A549 (cell line): ENCODE results near the gene C1orf53. TPM values are rescaled to one million over a fixed set of nuclear protein-coding genes. Genes with fewer than 3 reads are reported as not detected.

Source experiments
- ATAC-seq, 2 experiments: fragments of 200-7000 bp in 1 of 2; fragments of >200 bp in 1 of 2; cut with Nextera tagmentation in 1 of 2; cut with Tn5 transposase in 1 of 2; 3 replicates each; pipeline versions ENCODE4 v1.8.0 to v1.9.1; 2018 to 2020; ENCODE audit warnings: mild to moderate bottlenecking in 1 of 2, moderate library complexity in 1 of 2
- CTCF ChIA-PET: fragments of 300-600 bp; sonication (Branson Sonifier 250); formaldehyde crosslinking; extraction: SDS; loops from one replicate; lab custom pipeline; 2021; ENCODE audit warnings: antibody characterized with exemption, inconsistent platforms; lab: Yijun Ruan, JAX
- POLR2A ChIA-PET: fragments of 350-600 bp; formaldehyde crosslinking; extraction: SDS; loops from one replicate; lab custom pipeline; 2021; ENCODE audit warnings: antibody characterized with exemption, inconsistent platforms; lab: Yijun Ruan, JAX
- DNase-seq, 2 experiments: peaks; one replicate each; pipeline versions ENCODE4 v3.0.0 to v3.0.0-alpha.2; 2011 to 2016; ENCODE audit warnings: low read depth in 1 of 2, low spot score in 1 of 2
- FAIRE-seq: peaks from 2 replicates; lab custom pipeline; 2011; peaks lifted over from hg19 to GRCh38; lab: Jason Lieb, UNC
- H3K27ac ChIP-seq, 2 experiments: fragments of >200 bp; sonication (Bioruptor Twin); formaldehyde crosslinking; 3 replicates each; pipeline ENCODE4 v1.5.1; 2016 to 2017
- H3K4me1 ChIP-seq: fragments of >200 bp; sonication (Bioruptor Twin); formaldehyde crosslinking; 3 replicates; pipeline ENCODE4 v1.6.1; 2016
- H3K4me2 ChIP-seq: fragments of >200 bp; sonication (Bioruptor Twin); formaldehyde crosslinking; 3 replicates; pipeline ENCODE4 v1.6.1; 2016
- H3K4me3 ChIP-seq: fragments of >200 bp; sonication (Bioruptor Twin); formaldehyde crosslinking; 3 replicates; pipeline ENCODE4 v1.5.1; 2016
- H3K9me3 ChIP-seq: fragments of >200 bp; sonication (Bioruptor Twin); formaldehyde crosslinking; 3 replicates; pipeline ENCODE4 v1.6.1; 2016
- ATOH8 ChIP-seq: fragments of 250-450 bp; sonication (Bioruptor Pico); IDR thresholded peaks from 2 replicates; pipeline ENCODE4 v1.5.0; 2020; ENCODE audit warnings: low read depth, mild to moderate bottlenecking, moderate library complexity
- CEBPB ChIP-seq, 2 experiments: fragments of >200 bp in 1 of 2; sonication (Bioruptor Twin) in 1 of 2; formaldehyde crosslinking in 1 of 2; IDR thresholded peaks; 2 replicates each; pipeline ENCODE4 v1.6.1; 2012 to 2016
- CHD2 ChIP-seq: fragments of 150-350 bp; IDR thresholded peaks from 2 replicates; pipeline ENCODE4 v1.6.1; 2014; ENCODE audit warnings: low read length; ENCODE audit not compliant: partially characterized antibody
- CTCF ChIP-seq: fragments of >200 bp; sonication (Bioruptor Twin); formaldehyde crosslinking; IDR thresholded peaks from 3 replicates; pipeline ENCODE4 v1.5.1; 2016
- E2F6 ChIP-seq: IDR thresholded peaks from 2 replicates; pipeline ENCODE4 v1.6.1; 2012; ENCODE audit warnings: low read depth, borderline replicate concordance
- EHF ChIP-seq: fragments of 250-450 bp; sonication (Bioruptor Pico); IDR thresholded peaks from 2 replicates; pipeline ENCODE4 v1.5.0; 2020; ENCODE audit warnings: mild to moderate bottlenecking
- ESRRA ChIP-seq: fragments of 150-350 bp; IDR thresholded peaks from 2 replicates; pipeline ENCODE4 v1.6.1; 2014; ENCODE audit warnings: mild to moderate bottlenecking, low read length, borderline replicate concordance
- FOSL2 ChIP-seq, 2 experiments: fragments of 450-650 bp in 1 of 2; fragments of >200 bp in 1 of 2; sonication (Bioruptor Twin) in 1 of 2; formaldehyde crosslinking; IDR thresholded peaks; 2 replicates each; pipeline versions ENCODE4 v1.5.0 to v1.6.1; 2016 to 2020; ENCODE audit warnings: mild to moderate bottlenecking in 1 of 2, moderate library complexity in 1 of 2
- FOXS1 ChIP-seq: fragments of 250-450 bp; sonication (Bioruptor Pico); IDR thresholded peaks from 2 replicates; pipeline ENCODE4 v1.5.0; 2020; ENCODE audit warnings: mild to moderate bottlenecking, moderate library complexity
- HES2 ChIP-seq: fragments of >200 bp; sonication (Bioruptor Twin); formaldehyde crosslinking; IDR thresholded peaks from 2 replicates; pipeline ENCODE4 v1.6.1; 2016
- HOXB5 ChIP-seq: fragments of 250-450 bp; sonication (Bioruptor Pico); IDR thresholded peaks from 2 replicates; pipeline ENCODE4 v1.5.0; 2020; ENCODE audit warnings: mild to moderate bottlenecking, moderate library complexity
- KDM5A ChIP-seq: fragments of 200-600 bp; sonication (generic); IDR thresholded peaks from 2 replicates; pipeline ENCODE4 v1.6.1; 2016; ENCODE audit warnings: antibody characterized with exemption, mild to moderate bottlenecking
- MAX ChIP-seq: IDR thresholded peaks from 2 replicates; pipeline ENCODE4 v1.6.1; 2012
- NR3C1 ChIP-seq: fragments of >200 bp; sonication (Bioruptor Twin); formaldehyde crosslinking; IDR thresholded peaks from 3 replicates; pipeline ENCODE4 v1.6.1; 2017
- PBX3 ChIP-seq: IDR thresholded peaks from 2 replicates; pipeline ENCODE4 v1.6.1; 2012
- RARB ChIP-seq: fragments of 250-450 bp; sonication (Bioruptor Pico); IDR thresholded peaks from 2 replicates; pipeline ENCODE4 v1.8.0; 2021; ENCODE audit warnings: mild to moderate bottlenecking, moderate library complexity
- REST ChIP-seq: fragments of 200-600 bp; sonication (generic); IDR thresholded peaks from 2 replicates; pipeline ENCODE4 v1.6.1; 2016; ENCODE audit warnings: antibody characterized with exemption, mild to moderate bottlenecking, moderate library complexity
- RFX5 ChIP-seq: fragments of 450-650 bp; IDR thresholded peaks from 2 replicates; pipeline ENCODE4 v1.7.1; 2014; ENCODE audit warnings: antibody characterized with exemption, mild to moderate bottlenecking, moderate library complexity
- RNF2 ChIP-seq: fragments of 200-600 bp; sonication (generic); IDR thresholded peaks from 2 replicates; pipeline ENCODE4 v1.6.1; 2016; ENCODE audit warnings: low read depth, mild to moderate bottlenecking, antibody characterized with exemption, moderate library complexity, borderline replicate concordance
- SREBF2 ChIP-seq: fragments of 450-650 bp; IDR thresholded peaks from 2 replicates; pipeline ENCODE4 v1.6.1; 2014; ENCODE audit warnings: mild to moderate bottlenecking, moderate library complexity
- ZC3H11A ChIP-seq: fragments of 450-650 bp; IDR thresholded peaks from 2 replicates; pipeline ENCODE4 v1.6.1; 2014; ENCODE audit warnings: antibody characterized with exemption, mild to moderate bottlenecking
- ZFP36 ChIP-seq: fragments of 450-650 bp; IDR thresholded peaks from 2 replicates; pipeline ENCODE4 v1.6.1; 2014; ENCODE audit warnings: borderline replicate concordance; ENCODE audit not compliant: partially characterized antibody
- ZNF302 ChIP-seq: fragments of 250-450 bp; sonication (Bioruptor Pico); IDR thresholded peaks from 2 replicates; pipeline ENCODE4 v1.9.0; 2021; ENCODE audit warnings: inconsistent platforms, mild to moderate bottlenecking, moderate library complexity
- WGBS: methylation state at CpG from one replicate; pipeline ENCODE4 v1.1.6; 2017; ENCODE audit errors: missing lambda C conversion rate; 5-methylcytosine and 5-hydroxymethylcytosine counted together
- polyA plus RNA-seq, 4 experiments: library from polyadenylated mRNA; depleted of rRNA in 3 of 4; stranded (reverse); fragments of >200 nt; fragmentation: RNase III in 1 of 4; extraction: RNeasy Plus Mini Kit Qiagen cat#74134 plus additional on column Dnase treatment in 1 of 4; gene quantifications; 2 replicates in 3 of 4; 3 replicates in 1 of 4; pipeline ENCODE4 v1.2.3, GENCODE V29; 2011 to 2017

The C1orf53 gene
- polyA plus RNA-seq, 2 of the 4 experiments (the other 2 are of a cell fraction) = 5.7 to 7.9 TPM

- TF ChIP-seq HES2 (no peak), HOXB5 (CRISPR knock-in tag) (no peak), RARB (no peak)
Observed at GRCh38 chr1:197904126-197904787, 1.8 kb downstream of the C1orf53 start (continued).

- Histone ChIP-seq H3K4me1 (peaks cover 10% of the 10 kb centered on the region; the same call in 2 of the 3 replicates), H3K4me2 (no peak overlapping the region), H3K27ac (no peak overlapping the region), H3K9me3 (no peaks in the 10 kb centered on the region), H3K4me3 (no peak overlapping the region)
- TF ChIP-seq ATOH8 (CRISPR knock-in tag) = no peak
- no peak for TF ChIP-seq EHF
- no peak for TF ChIP-seq FOXS1 (CRISPR knock-in tag)
- no peak for TF ChIP-seq ZC3H11A
- TF ChIP-seq RNF2 = no peak
- TF ChIP-seq ZFP36 = no peak
- no peak for TF ChIP-seq CHD2
- no peak for TF ChIP-seq SREBF2
- TF ChIP-seq REST = no peak
- no peak for TF ChIP-seq NR3C1
- DNase-seq (no peak), ATAC-seq (no peak), FAIRE-seq (no peak)
- ChIA-PET CTCF (interaction anchor here (2.7 to 4.6 kb wide), 2 partner anchors 9 to 19 kb away, joined by 8 to 42 read pairs; no protein-coding TSS in a partner anchor), POLR2A (no interaction called here)
- 56% methylated on average over 5 of the region's 5 CpGs for WGBS
Observed at GRCh38 chr1:197905699-197906351, 3.4 kb downstream of the C1orf53 start.

- FAIRE-seq (no peak), DNase-seq (no peak), ATAC-seq (no peak)
- ChIA-PET POLR2A (no interaction called here), CTCF (interaction anchor here (1.2 to 1.5 kb wide), 2 partner anchors 9 to 293 kb away, joined by 4 to 5 read pairs; partner anchors contain the start of gene LHX9)
- Histone ChIP-seq H3K4me1 (peaks cover 5% of the 10 kb centered on the region; the same call in 2 of the 3 replicates), H3K4me2 (no peak overlapping the region), H3K9me3 (no peaks in the 10 kb centered on the region), H3K27ac (no peak overlapping the region), H3K4me3 (no peak overlapping the region)
- 32% methylated on average over 3 of the region's 3 CpGs for WGBS
- no peak for TF ChIP-seq ESRRA
- no peak for TF ChIP-seq ZC3H11A
- no peak for TF ChIP-seq PBX3
- TF ChIP-seq NR3C1 = no peak
- TF ChIP-seq MAX = no peak
- no peak for TF ChIP-seq HES2
- TF ChIP-seq RFX5 = no peak
- no peak for TF ChIP-seq ZNF302 (CRISPR knock-in tag)
- TF ChIP-seq CEBPB (IDR thresholded peaks at IDR 0.05) = no peak
- no peak for TF ChIP-seq CTCF
- no peak for TF ChIP-seq KDM5A
- no peak for TF ChIP-seq E2F6
- TF ChIP-seq FOSL2 (IDR thresholded peaks at IDR 0.05) = no peak
- TF ChIP-seq FOSL2 (CRISPR knock-in tag; IDR thresholded peaks at IDR 0.05) = no peak
Observed at GRCh38 chr1:197907846-197908616, 5.6 kb downstream of the C1orf53 start.
